GM23338 (cell line): Measurements from ENCODE around the gene SYPL2. TPM values are rescaled to one million over a fixed set of nuclear protein-coding genes. Genes with fewer than 3 reads are reported as not detected.

Experiments
- ATAC-seq: fragments of 200-7000 bp; cut with Tn5 transposase; 3 replicates; pipeline ENCODE4 v1.9.1; 2020
- DNase-seq: peaks from one replicate; pipeline ENCODE4 v3.0.0-alpha.2; 2015; ENCODE audit warnings: low spot score
- H2AFZ ChIP-seq: fragments of 200-600 bp; sonication (generic); 2 replicates; pipeline ENCODE4 v1.8.0; 2016; ENCODE audit warnings: antibody characterized with exemption, mild to moderate bottlenecking, moderate library complexity
- H3F3A ChIP-seq: fragments of 200-600 bp; sonication (generic); replicated peaks from 2 replicates; pipeline ENCODE4 v1.8.0; 2017; ENCODE audit warnings: antibody characterized with exemption, mixed run types, low read depth
- H3K27ac ChIP-seq: fragments of 200-600 bp; sonication (generic); 2 replicates; pipeline ENCODE4 v1.6.1; 2016; ENCODE audit warnings: low read depth
- H3K27me3 ChIP-seq: fragments of 200-600 bp; sonication (generic); 2 replicates; pipeline ENCODE4 v1.8.0; 2016; ENCODE audit warnings: mild to moderate bottlenecking, mixed run types, moderate library complexity; ENCODE audit not compliant: insufficient read depth
- H3K36me3 ChIP-seq: fragments of 200-600 bp; sonication (generic); 2 replicates; pipeline ENCODE4 v1.8.0; 2016; ENCODE audit warnings: mild to moderate bottlenecking; ENCODE audit not compliant: insufficient read depth
- H3K4me1 ChIP-seq: fragments of 200-600 bp; sonication (generic); 2 replicates; pipeline ENCODE4 v1.8.0; 2016; ENCODE audit warnings: mild to moderate bottlenecking, moderate library complexity; ENCODE audit not compliant: insufficient read depth
- H3K4me2 ChIP-seq: fragments of 200-600 bp; sonication (generic); 2 replicates; pipeline ENCODE4 v1.7.1; 2017; ENCODE audit warnings: mixed run types
- H3K4me3 ChIP-seq: fragments of 200-600 bp; sonication (generic); 2 replicates; pipeline ENCODE4 v1.6.1; 2016; ENCODE audit warnings: mixed run types
- H3K79me2 ChIP-seq: fragments of 200-600 bp; sonication (generic); replicated peaks from 2 replicates; pipeline ENCODE4 v1.8.0; 2017; ENCODE audit warnings: mild to moderate bottlenecking; ENCODE audit not compliant: insufficient read depth
- H3K9me2 ChIP-seq: fragments of 200-600 bp; sonication (generic); 2 replicates; pipeline ENCODE4 v1.8.0; 2017; ENCODE audit not compliant: insufficient read depth
- H4K20me1 ChIP-seq: fragments of 200-600 bp; sonication (generic); replicated peaks from 2 replicates; pipeline ENCODE4 v1.8.0; 2017; ENCODE audit warnings: mild to moderate bottlenecking; ENCODE audit not compliant: insufficient read depth
- H3K27ac Mint-ChIP-seq: 2 replicates; pipeline ENCODE4 v1.8.0; 2020; ENCODE audit warnings: inconsistent platforms, mild to moderate bottlenecking, moderate library complexity, mixed read lengths
- H3K27me3 Mint-ChIP-seq: 3 replicates; pipeline ENCODE4 v1.8.0; 2022; ENCODE audit warnings: low read depth, mild to moderate bottlenecking, moderate library complexity, mixed read lengths, inconsistent platforms; ENCODE audit not compliant: insufficient read depth, poor library complexity
- H3K36me3 Mint-ChIP-seq: 3 replicates; pipeline ENCODE4 v1.8.0; 2021; ENCODE audit warnings: low read depth, mild to moderate bottlenecking, inconsistent platforms, moderate library complexity, mixed read lengths
- H3K4me1 Mint-ChIP-seq: 3 replicates; pipeline ENCODE4 v1.8.0; 2020; ENCODE audit warnings: mild to moderate bottlenecking, inconsistent platforms, mixed read lengths
- H3K4me3 Mint-ChIP-seq: 3 replicates; pipeline ENCODE4 v1.8.0; 2021; ENCODE audit warnings: moderate library complexity, mild to moderate bottlenecking, inconsistent platforms, mixed read lengths
- H3K9me3 Mint-ChIP-seq: 3 replicates; pipeline ENCODE4 v1.8.0; 2020; ENCODE audit warnings: moderate library complexity, mild to moderate bottlenecking, inconsistent platforms, mixed read lengths
- CREB1 ChIP-seq: fragments of 250-450 bp; sonication (Bioruptor Pico); IDR thresholded peaks from 2 replicates; pipeline ENCODE4 v1.5.0; 2020; ENCODE audit warnings: low read depth, mild to moderate bottlenecking, moderate library complexity
- EZH2 ChIP-seq: fragments of 200-600 bp; sonication (generic); IDR thresholded peaks from one replicate; pipeline ENCODE4 v1.8.0; 2017; ENCODE audit warnings: antibody characterized with exemption, mild to moderate bottlenecking, low read depth; ENCODE audit not compliant: unreplicated experiment
- EZH2phosphoT487 ChIP-seq: fragments of 200-600 bp; sonication (generic); IDR thresholded peaks from one replicate; pipeline ENCODE4 v1.8.1; 2018; ENCODE audit warnings: antibody characterized with exemption; ENCODE audit not compliant: unreplicated experiment
- JUNB ChIP-seq: IDR thresholded peaks from one replicate; pipeline ENCODE4 v1.6.1; 2016; ENCODE audit warnings: antibody characterized with exemption; ENCODE audit not compliant: unreplicated experiment
- NANOG ChIP-seq: IDR thresholded peaks from 2 replicates; pipeline ENCODE4 v1.6.1; 2016; ENCODE audit warnings: antibody characterized with exemption, borderline replicate concordance
- POLR2AphosphoS5 ChIP-seq: IDR thresholded peaks from 2 replicates; pipeline ENCODE4 v1.6.1; 2016; ENCODE audit warnings: antibody characterized with exemption, low read depth
- STAT1 ChIP-seq: IDR thresholded peaks from one replicate; pipeline ENCODE4 v1.6.1; 2016; ENCODE audit warnings: antibody characterized with exemption; ENCODE audit not compliant: unreplicated experiment
- ZNF114 ChIP-seq: fragments of 250-450 bp; sonication (Bioruptor Pico); IDR thresholded peaks from 2 replicates; pipeline ENCODE4 v1.5.0; 2020; ENCODE audit warnings: mild to moderate bottlenecking, moderate library complexity
- polyA plus RNA-seq: library from polyadenylated mRNA; unstranded; fragments of >200 nt; fragmentation: Nextera tagmentation; extraction: Ambion mirVana; gene quantifications from 2 replicates; pipeline ENCODE4 v1.2.1, GENCODE V29; 2016
- total RNA-seq: library from RNA; depleted of rRNA; stranded (reverse); fragments of >200 nt; shearing (Covaris generic); gene quantifications from 2 replicates; pipeline ENCODE4 v1.2.3, GENCODE V29; 2014
- TF ChIP-seq, protein P1 (sequence below): IDR thresholded peaks from 2 replicates; pipeline ENCODE4 v1.6.1; 2016; ENCODE audit warnings: antibody characterized with exemption
- TF ChIP-seq, protein P2 (sequence below), 2 experiments: fragments of 200-600 bp in 1 of 2; sonication (generic) in 1 of 2; conservative IDR thresholded peaks; 2 replicates each; pipeline versions ENCODE4 v1.5.1 to v1.6.1; 2016 to 2017; ENCODE audit warnings: antibody characterized with exemption in 2 of 2, low read depth in 2 of 2, mild to moderate bottlenecking in 2 of 2, moderate library complexity in 1 of 2

SYPL2 gene
- total and polyA plus RNA-seq, 2 experiments from 2014 or later, result 0.40 to 0.49 TPM

- Mint-ChIP-seq H3K9me3 (no peaks in the 10 kb centered on the region), H3K27me3 (peaks cover 2% of the 10 kb centered on the region), H3K4me3 (no peak overlapping the region), H3K27ac (no peak overlapping the region), H3K36me3 (no peaks in the 10 kb centered on the region), H3K4me1 (peaks cover 6% of the 10 kb centered on the region; the same call in 1 of the 3 replicates)
- no peak overlapping the region for H3K4me3 ChIP-seq
- H3K27me3 ChIP-seq, result no peaks in the 10 kb centered on the region
- DNase-seq, result no peak
- H3K9me2 ChIP-seq, result no peaks in the 10 kb centered on the region
- no peaks in the 10 kb centered on the region for H3K4me1 ChIP-seq
- H3K4me2 ChIP-seq, result no peak overlapping the region
- TF ChIP-seq POLR2AphosphoS5 (no peak), EZH2 (no peak)
- no peak overlapping the region for H2AFZ ChIP-seq
- H3K79me2 ChIP-seq, result no peaks in the 10 kb centered on the region
- no peaks in the 10 kb centered on the region for H3F3A ChIP-seq
- H4K20me1 ChIP-seq, result no peaks in the 10 kb centered on the region
- no peak overlapping the region for H3K27ac ChIP-seq
- no peaks in the 10 kb centered on the region for H3K36me3 ChIP-seq
- ATAC-seq, result no peak
Measured at GRCh38 chr1:109522026-109522425, 55.7 kb downstream of the SYPL2 start.

- DNase-seq (no peak), ATAC-seq (no peak)
- H3K4me2 ChIP-seq, result no peak overlapping the region
- no peaks in the 10 kb centered on the region for H4K20me1 ChIP-seq
- H3K4me1 Mint-ChIP-seq, result peaks cover 6% of the 10 kb centered on the region; the same call in 1 of the 3 replicates
- H2AFZ ChIP-seq, result no peak overlapping the region
- H3K27me3 Mint-ChIP-seq, result peaks cover 2% of the 10 kb centered on the region
- no peak overlapping the region; the same call in 1 of the 2 replicates for H3K27ac Mint-ChIP-seq
- H3K9me3 Mint-ChIP-seq, result no peaks in the 10 kb centered on the region; the same call in 2 of the 3 replicates
- H3K4me3 Mint-ChIP-seq, result no peak overlapping the region
- H3F3A ChIP-seq, result no peaks in the 10 kb centered on the region
- H3K9me2 ChIP-seq, result no peaks in the 10 kb centered on the region
- no peak for TF ChIP-seq STAT1
- no peak for TF ChIP-seq NANOG
- no peaks in the 10 kb centered on the region for H3K36me3 ChIP-seq
- no peaks in the 10 kb centered on the region for H3K27me3 ChIP-seq
- H3K79me2 ChIP-seq, result no peaks in the 10 kb centered on the region
- no peaks in the 10 kb centered on the region for H3K36me3 Mint-ChIP-seq
- no peak overlapping the region for H3K27ac ChIP-seq
- H3K4me1 ChIP-seq, result no peaks in the 10 kb centered on the region
- no peak overlapping the region for H3K4me3 ChIP-seq
Measured at GRCh38 chr1:109523706-109524105, 57.4 kb downstream of the SYPL2 start.

- Histone ChIP-seq H3K79me2 (no peaks in the 10 kb centered on the region), H3K4me3 (no peak overlapping the region), H3K36me3 (no peaks in the 10 kb centered on the region), H3K9me2 (no peaks in the 10 kb centered on the region), H3F3A (no peaks in the 10 kb centered on the region), H4K20me1 (no peaks in the 10 kb centered on the region), H3K4me2 (no peak overlapping the region), H3K27ac (no peak overlapping the region), H2AFZ (no peak overlapping the region), H3K4me1 (no peaks in the 10 kb centered on the region), H3K27me3 (no peaks in the 10 kb centered on the region)
- H3K4me3 Mint-ChIP-seq, result no peak overlapping the region
- peaks cover 11% of the 10 kb centered on the region for H3K27me3 Mint-ChIP-seq
- peaks cover 7% of the 10 kb centered on the region; the same call in 1 of the 3 replicates for H3K4me1 Mint-ChIP-seq
- DNase-seq (no peak), ATAC-seq (no peak)
- H3K36me3 Mint-ChIP-seq, result no peaks in the 10 kb centered on the region
- H3K27ac Mint-ChIP-seq, result no peak overlapping the region
- H3K9me3 Mint-ChIP-seq, result no peaks in the 10 kb centered on the region; the same call in 2 of the 3 replicates
- no peak for TF ChIP-seq CREB1 (CRISPR knock-in tag)
- TF ChIP-seq, protein P1, sequence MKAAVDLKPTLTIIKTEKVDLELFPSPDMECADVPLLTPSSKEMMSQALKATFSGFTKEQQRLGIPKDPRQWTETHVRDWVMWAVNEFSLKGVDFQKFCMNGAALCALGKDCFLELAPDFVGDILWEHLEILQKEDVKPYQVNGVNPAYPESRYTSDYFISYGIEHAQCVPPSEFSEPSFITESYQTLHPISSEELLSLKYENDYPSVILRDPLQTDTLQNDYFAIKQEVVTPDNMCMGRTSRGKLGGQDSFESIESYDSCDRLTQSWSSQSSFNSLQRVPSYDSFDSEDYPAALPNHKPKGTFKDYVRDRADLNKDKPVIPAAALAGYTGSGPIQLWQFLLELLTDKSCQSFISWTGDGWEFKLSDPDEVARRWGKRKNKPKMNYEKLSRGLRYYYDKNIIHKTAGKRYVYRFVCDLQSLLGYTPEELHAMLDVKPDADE, result no peak
- TF ChIP-seq EZH2phosphoT487, result no peak
- no peak for TF ChIP-seq STAT1
- TF ChIP-seq, protein P2, sequence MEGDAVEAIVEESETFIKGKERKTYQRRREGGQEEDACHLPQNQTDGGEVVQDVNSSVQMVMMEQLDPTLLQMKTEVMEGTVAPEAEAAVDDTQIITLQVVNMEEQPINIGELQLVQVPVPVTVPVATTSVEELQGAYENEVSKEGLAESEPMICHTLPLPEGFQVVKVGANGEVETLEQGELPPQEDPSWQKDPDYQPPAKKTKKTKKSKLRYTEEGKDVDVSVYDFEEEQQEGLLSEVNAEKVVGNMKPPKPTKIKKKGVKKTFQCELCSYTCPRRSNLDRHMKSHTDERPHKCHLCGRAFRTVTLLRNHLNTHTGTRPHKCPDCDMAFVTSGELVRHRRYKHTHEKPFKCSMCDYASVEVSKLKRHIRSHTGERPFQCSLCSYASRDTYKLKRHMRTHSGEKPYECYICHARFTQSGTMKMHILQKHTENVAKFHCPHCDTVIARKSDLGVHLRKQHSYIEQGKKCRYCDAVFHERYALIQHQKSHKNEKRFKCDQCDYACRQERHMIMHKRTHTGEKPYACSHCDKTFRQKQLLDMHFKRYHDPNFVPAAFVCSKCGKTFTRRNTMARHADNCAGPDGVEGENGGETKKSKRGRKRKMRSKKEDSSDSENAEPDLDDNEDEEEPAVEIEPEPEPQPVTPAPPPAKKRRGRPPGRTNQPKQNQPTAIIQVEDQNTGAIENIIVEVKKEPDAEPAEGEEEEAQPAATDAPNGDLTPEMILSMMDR (conservative IDR thresholded peaks at IDR 0.05; ENCODE audit: low read depth in 2 of 2), result no peak
- TF ChIP-seq ZNF114 (CRISPR knock-in tag), result no peak
- no peak for TF ChIP-seq POLR2AphosphoS5
- TF ChIP-seq JUNB, result no peak
Measured at GRCh38 chr1:109527098-109527811, 60.9 kb downstream of the SYPL2 start.
